ENCODE results near the gene ITCH. TPM values are rescaled to one million over a fixed set of nuclear protein-coding genes. Genes with fewer than 3 reads are reported as not detected.
"Not testable (repeated sequence)": the region's sequence is repeated elsewhere in the genome, so short reads cannot be mapped to it uniquely, and the experiment has no call there.

ITCH gene
- total RNA-seq, 4 donors from 2014 or later: 40.7 to 59.3 (median 45.9) TPM

- intact Hi-C loops (cut with DNase I; ENCODE audit: low total_unique reads): no loop called here
- WGBS, 2 donors: 81 to 88% methylated on average over 1 of the region's 1 CpG
- no peak for TF ChIP-seq CTCF (IDR thresholded peaks at IDR 0.05)
- no peak for TF ChIP-seq POLR2A (IDR thresholded peaks at IDR 0.05)
- H3K4me3 ChIP-seq (ENCODE audit: low read depth, poor library complexity, severe bottlenecking): no peak overlapping the region
- DNase-seq (ENCODE audit: low spot score in 2 of 2): no peak
Measured at GRCh38 chr20:34435589-34435988, 72.5 kb downstream of the ITCH start.

GRCh38 chr20:34437330-34437986 is 74.4 kb downstream of the ITCH start:
- H3K4me3 ChIP-seq (ENCODE audit: low read depth, poor library complexity, severe bottlenecking): no peak overlapping the region
- TF ChIP-seq POLR2A (IDR thresholded peaks at IDR 0.05): no peak
- no peak for TF ChIP-seq CTCF (IDR thresholded peaks at IDR 0.05)
- intact Hi-C loops (cut with DNase I; ENCODE audit: low total_unique reads): no loop called here
- no peak for DNase-seq (ENCODE audit: low spot score in 2 of 2)
- WGBS, 2 donors: 79 to 86% methylated on average over 6 of the region's 6 CpGs

GRCh38 chr20:34439168-34439567 is 76.1 kb downstream of the ITCH start:
- no peak overlapping the region for H3K4me3 ChIP-seq (ENCODE audit: low read depth, poor library complexity, severe bottlenecking)
- TF ChIP-seq POLR2A (IDR thresholded peaks at IDR 0.05) (no peak), CTCF (IDR thresholded peaks at IDR 0.05) (no peak)
- WGBS, 2 donors: 87 to 94% methylated on average over 5 of the region's 5 CpGs
- intact Hi-C loops (cut with DNase I; ENCODE audit: low total_unique reads): no loop called here
- DNase-seq (ENCODE audit: low spot score in 2 of 2): no peak

GRCh38 chr20:34441423-34441822 is 78.3 kb downstream of the ITCH start:
- H3K4me3 ChIP-seq (ENCODE audit: low read depth, poor library complexity, severe bottlenecking); DNase-seq (ENCODE audit: low spot score in 2 of 2); intact Hi-C loops (cut with DNase I; ENCODE audit: low total_unique reads): not testable (repeated sequence)
- WGBS, 2 donors: 94 to 99% methylated on average over 3 of the region's 3 CpGs

GRCh38 chr20:34443546-34443945 is 80.5 kb downstream of the ITCH start:
- TF ChIP-seq CTCF (IDR thresholded peaks at IDR 0.05): no peak
- TF ChIP-seq POLR2A (IDR thresholded peaks at IDR 0.05): no peak
- intact Hi-C loops (cut with DNase I; ENCODE audit: low total_unique reads): no loop called here
- WGBS, 2 donors: 94 to 95% methylated on average over 3 of the region's 3 CpGs
- H3K4me3 ChIP-seq (ENCODE audit: low read depth, poor library complexity, severe bottlenecking): no peak overlapping the region
- DNase-seq (ENCODE audit: low spot score in 2 of 2): no peak

- no peak for DNase-seq (ENCODE audit: low spot score in 2 of 2)
- TF ChIP-seq CTCF (IDR thresholded peaks at IDR 0.05) (no peak), POLR2A (IDR thresholded peaks at IDR 0.05) (no peak)
- 83 to 90% methylated on average over 7 of the region's 7 CpGs for WGBS, 2 donors
- intact Hi-C loops (cut with DNase I; ENCODE audit: low total_unique reads): no loop called here
- H3K4me3 ChIP-seq (ENCODE audit: low read depth, poor library complexity, severe bottlenecking): no peak overlapping the region
Measured at GRCh38 chr20:34445177-34446065, 82.3 kb downstream of the ITCH start.
